Fibroblast of skin of scalp (primary cell): Measurements from ENCODE around the gene CCL2.
A peak's percentile ranks its signal among the peaks of the same experiment; 100 is the strongest.

Experiments used
- DNase-seq: peaks from one replicate; pipeline ENCODE4 v3.0.0-alpha.2; 2013

Gene CCL2

DNA sequence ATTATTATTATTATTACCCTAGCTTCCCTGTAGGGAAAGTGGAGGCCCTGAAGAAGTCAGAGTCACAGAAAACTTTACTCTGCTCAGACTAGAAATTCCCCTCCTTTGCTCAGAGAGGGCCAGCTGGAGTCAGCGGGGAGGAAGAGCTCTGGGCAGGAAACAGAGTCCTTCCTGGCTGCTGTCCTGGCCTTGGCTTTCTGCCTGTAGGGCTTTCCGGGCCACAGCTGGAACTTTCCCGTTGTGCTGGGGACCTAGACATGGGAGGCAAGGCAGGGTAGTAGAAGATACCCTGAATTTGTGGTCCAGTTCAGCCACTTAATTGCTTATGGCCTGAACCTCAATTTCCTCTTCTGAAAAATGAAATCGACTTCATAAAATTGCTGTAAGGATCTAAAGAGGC, 14.0 kb upstream of the CCL2 start:
- no peak for DNase-seq

DNA sequence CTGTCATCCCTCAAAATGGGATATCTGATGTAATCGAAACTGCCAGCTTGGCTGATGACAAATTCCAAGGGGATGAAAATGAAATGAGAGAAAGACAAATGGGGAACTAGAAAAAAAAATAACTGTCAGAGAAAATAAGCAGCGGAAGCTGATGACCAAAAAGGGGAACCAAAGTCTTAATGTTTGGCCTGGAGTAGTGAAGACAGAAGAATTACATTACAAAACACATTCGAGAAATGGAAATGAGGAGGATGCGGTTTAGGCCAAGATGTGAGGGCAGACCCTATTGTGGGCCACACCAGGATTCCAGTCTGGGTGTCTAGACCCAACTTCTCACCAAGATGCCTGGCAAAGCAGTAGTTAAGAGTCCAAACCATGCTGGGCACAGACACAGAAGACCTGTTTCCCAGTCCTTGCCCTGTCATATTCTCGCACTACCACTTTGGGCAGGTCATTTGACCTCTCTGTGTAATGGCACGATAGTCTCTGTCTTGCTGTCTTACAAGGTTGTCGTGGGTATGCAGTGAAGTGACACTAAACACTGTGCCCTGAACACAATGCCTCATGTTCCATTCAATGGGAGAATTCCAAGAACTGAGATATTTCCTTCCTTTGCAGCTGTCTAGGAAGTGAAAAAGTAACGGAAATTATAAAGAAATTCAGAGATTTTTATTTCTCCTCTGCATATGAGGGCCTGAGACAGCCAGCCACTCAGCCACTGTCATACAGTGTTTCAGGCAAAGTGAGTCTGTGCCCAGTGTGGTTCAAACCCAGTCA, 12.3 kb upstream of the CCL2 start:
- DNase-seq: peak; percentile 41

DNA sequence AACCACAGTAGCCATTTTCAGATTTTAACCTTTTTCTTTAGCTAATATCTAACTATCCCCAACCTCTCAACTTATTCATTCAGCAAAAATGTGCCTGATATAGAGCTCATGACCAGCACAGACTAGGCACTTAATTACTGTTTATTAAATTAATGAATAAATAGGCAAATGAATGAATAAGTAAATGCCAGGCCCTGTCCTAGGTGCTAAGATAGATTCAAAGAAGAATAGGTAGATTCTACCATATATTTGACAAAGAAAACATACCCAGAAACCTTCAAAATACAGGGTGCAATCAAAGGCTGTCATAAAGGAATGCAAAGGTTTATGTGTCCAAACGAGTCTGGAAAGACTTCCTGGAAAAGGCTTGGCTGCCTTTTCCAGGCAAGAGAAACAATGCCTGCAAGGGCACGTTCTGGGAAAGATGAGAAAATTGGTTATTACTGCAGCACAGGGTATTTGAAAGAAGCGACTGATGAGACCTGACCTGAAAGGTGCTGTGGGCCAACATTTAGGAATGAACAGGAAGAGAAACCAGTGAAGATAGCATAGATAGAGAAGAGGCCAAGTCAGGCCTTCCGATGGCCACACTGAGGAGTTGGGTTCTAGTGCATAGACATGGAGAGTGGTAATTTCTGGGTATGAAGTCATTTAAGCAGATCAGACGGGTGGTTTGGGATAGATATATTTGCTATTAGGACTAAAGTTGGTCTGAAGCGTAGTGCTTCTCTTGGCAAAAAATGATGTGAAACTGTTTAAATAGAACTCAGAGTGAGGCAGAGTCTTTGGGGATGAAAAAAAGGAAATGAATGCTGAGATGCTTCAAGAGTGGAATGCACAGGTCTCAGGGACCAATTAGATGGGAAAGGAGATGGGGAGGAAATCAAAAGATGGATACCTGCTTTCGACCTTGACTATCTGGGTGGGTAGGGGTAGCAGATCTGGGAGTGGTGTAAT, 11.4 kb upstream of the CCL2 start:
- DNase-seq: no peak

DNA sequence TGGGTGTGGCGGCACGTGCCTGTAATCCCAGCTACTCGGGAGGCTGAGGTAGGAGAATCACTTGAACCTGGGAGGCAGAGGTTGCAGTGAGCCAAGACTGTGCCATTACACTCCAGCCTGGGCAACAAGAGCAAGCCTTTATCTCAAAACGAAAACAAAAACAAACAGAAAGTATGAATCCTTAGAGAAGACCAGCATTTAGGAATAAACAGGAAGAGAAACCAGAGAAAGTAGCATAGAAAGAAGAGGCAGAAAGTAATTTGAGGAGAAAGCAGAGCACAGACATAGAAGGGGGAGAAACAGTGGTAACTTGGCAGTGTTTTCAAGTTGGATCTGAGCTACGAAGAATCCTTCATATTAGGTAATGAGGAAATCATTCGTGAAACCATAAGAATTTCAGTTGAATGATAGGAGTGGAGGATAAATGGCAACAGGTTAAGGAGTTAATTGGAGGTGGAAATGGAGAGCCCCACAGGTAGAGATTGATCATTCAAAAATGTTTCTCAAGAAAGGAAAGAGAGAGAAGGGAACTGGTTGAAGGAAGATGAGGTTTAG, 9.7 kb upstream of the CCL2 start:
- no peak for DNase-seq

DNA sequence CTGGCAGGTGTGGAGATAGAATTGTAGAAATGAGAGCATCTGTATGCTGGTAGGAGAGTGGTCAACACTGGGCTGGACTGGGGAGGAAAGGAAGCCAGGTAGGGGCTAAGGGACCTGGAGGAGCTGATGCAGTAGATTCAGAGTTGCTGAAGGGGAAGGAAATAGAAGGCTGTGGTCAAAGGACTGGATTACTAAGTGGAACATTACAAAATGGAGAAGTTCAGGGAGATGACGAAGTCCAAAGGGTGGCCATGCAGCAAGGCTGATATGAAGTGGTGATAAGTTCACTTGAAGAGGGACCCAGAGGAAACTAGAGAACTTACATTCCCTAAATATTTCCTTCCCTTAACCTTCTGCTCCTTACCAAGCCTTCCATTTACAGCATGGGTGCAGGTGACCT, 8.6 kb upstream of the CCL2 start:
- DNase-seq: no peak

DNA sequence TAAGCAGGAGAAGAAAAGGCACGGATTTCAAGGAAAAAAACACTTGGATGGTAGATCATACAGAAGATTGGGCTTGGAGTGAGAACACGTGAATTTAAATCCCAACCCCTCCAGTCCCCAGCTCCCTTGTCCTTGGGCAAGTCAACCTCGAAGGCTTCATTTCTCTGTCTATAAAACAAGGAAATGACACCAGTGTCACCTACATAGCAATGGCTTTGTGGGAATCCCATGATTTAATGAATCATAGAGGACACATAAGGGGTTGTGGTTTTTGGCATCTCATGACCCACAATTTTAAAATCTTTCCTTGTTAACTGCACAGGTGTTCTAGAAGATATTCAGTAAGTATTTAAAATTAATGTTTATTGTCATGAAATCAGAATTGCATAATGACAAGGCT, 8.2 kb upstream of the CCL2 start:
- no peak for DNase-seq

DNA sequence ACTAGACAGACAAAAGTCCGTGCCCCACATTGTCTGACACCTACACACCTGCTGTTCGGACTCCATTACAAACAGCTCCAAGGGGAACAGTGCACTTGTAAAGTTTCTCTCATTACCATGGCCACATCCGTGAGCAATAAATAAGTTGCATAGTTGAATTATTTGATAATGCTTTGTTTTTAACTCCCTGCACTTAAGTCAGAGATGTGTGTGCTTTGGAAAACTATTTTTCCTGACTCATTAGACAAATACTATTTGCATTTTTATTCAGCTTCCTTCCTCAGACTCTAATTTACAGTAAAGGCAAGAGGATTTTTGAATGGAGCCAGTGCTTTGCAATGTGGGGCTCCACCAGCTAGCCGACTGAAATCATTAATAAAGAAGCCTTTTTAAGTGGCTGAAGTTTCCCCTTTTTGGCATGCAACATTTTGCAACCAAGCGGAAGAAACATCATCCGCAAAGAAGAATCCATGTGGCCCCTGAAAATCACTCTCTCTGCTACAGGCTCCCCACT, 6.5 kb upstream of the CCL2 start:
- DNase-seq: peak; percentile 84

DNA sequence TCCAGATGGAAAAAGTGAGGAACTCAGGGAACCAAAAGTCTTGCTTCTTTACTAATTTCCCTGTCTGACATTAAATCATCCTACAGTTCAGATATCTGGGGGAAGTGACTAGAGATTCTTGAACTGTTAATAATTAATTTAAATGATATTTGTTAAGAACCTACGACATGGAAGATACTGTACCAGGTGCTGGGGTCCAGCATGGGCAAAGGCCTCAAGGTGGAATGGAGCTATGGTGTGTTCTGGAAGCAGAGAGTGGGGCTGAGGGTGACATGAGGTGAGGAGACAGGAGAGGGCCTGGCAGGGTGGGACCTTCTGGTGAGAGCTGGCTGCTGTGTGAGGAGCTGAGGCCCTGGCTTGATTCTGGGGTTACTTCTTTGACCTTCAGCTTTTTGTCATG, 6.0 kb upstream of the CCL2 start:
- no peak for DNase-seq

DNA sequence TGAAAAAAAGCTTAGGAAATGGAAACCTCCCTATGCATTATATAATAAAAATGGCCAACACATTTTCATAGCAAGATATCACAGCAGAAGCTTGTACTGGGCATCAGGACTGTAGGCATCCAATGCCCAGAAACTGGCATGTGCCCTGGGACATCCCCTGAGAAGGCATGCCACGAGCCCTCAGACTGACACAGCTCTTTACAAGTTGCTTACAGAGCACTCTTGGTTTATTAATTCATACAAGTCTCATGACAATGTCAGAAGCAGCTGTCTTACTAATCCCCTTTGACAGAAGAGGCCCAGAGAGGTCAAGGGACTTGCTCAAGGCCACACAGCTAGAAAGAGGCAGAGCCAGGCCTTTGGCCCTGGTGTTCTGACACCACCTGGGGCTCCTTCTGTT, 5.6 kb upstream of the CCL2 start:
- no peak for DNase-seq

DNA sequence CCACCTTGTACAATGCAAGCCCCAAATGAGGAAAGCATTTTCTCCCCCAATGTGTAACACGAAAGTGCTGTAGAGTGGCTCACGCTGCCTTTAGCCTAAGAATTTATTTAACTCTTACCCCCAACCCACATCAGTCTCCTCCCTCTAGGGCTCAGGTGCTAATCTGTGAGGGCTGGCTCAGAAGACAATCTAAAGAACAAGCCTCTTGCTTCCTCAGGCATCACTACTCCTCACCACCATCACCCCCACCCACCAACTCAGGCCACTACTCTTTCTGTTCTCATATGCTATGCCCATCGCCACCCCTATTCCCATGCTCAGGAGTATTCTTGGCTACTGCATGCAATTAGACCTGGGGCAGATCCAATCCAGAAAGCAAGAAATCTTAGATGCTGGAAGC, 3.9 kb upstream of the CCL2 start:
- no peak for DNase-seq

DNA sequence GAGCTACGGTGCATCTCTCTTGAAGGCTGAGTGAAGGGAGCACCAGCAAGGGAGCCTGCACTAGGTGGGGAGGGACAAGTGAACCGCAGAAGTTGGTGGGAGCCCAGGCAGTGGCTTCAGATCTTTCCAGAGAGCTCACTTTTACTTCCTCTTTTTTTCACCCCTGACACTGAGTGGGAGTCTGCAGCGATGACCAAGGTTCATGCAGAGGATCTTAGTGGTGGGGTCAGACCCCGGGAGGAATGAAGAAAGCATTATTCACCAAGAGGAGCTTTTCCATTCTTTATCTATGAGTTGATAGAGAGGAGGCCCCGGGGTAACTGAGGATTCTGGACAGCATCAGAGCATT, 3.0 kb upstream of the CCL2 start:
- no peak for DNase-seq

DNA sequence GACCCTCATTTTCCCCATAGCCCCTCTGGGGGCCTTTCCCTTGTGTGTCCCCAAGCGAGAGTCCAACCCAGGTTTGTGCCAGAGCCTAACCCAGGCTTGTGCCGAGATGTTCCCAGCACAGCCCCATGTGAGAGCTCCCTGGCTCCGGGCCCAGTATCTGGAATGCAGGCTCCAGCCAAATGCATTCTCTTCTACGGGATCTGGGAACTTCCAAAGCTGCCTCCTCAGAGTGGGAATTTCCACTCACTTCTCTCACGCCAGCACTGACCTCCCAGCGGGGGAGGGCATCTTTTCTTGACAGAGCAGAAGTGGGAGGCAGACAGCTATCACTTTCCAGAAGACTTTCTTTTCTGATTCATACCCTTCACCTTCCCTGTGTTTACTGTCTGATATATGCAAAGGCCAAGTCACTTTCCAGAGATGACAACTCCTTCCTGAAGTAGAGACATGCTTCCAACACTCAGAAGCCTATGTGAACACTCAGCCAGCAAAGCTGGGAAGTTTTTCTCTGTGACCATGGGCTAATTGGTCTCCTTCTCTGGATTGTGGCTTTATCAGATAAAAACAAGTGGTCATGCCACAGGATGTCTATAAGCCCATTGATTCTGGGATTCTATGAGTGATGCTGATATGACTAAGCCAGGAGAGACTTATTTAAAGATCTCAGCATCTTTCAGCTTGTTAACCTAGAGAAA, 2.5 kb upstream of the CCL2 start:
- peak; percentile 96 for DNase-seq

DNA sequence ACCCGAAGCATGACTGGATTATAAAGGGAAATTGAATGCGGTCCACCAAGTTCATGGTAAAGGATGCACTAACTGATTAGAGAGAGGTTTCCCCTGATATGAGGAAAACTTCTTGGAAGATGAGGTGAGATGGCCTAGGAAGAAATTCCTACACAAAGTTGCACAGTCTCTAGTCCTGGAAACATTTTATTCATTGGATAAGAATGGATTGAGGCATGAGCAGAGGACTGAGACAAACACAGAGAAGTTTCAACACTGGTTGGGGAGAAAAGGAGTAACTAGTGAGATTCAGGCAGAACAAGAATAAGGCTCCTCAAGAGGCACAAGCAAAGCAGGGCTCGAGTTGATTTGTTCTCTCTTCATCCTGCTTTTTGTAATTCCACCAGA, 2.0 kb upstream of the CCL2 start:
- DNase-seq: no peak

DNA sequence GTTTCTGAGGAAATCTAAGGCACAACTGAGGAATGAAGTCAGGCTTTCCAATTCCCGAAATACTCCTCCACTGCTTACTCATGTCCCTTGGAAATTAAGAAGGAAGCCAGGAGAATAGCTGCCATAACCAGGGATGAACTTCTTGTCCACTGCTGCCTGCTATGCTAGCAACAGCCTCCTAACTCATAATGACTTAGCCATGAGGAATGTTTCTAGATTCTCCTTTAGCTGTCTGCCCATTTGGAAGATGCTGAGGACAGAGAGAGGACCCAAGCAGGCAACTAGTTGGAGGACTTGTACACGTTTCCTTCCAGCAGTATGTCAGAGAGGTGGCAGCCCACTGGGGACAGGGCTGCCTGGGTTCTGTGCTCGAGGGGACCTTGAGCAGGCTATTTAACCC, 939 bp upstream of the CCL2 start:
- peak; percentile 91 for DNase-seq

DNA sequence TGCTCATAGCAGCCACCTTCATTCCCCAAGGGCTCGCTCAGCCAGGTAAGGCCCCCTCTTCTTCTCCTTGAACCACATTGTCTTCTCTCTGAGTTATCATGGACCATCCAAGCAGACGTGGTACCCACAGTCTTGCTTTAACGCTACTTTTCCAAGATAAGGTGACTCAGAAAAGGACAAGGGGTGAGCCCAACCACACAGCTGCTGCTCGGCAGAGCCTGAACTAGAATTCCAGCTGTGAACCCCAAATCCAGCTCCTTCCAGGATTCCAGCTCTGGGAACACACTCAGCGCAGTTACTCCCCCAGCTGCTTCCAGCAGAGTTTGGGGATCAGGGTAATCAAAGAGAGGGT, 272 bp downstream of the CCL2 start:
- DNase-seq: no peak

DNA sequence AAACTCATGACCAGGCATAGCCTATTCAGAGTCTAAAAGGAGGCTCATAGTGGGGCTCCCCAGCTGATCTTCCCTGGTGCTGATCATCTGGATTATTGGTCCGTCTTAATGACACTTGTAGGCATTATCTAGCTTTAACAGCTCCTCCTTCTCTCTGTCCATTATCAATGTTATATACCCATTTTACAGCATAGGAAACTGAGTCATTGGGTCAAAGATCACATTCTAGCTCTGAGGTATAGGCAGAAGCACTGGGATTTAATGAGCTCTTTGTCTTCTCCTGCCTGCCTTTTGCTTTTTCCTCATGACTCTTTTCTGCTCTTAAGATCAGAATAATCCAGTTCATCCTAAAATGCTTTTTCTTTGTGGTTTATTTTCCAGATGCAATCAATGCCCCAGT, 756 bp downstream of the CCL2 start:
- no peak for DNase-seq

DNA sequence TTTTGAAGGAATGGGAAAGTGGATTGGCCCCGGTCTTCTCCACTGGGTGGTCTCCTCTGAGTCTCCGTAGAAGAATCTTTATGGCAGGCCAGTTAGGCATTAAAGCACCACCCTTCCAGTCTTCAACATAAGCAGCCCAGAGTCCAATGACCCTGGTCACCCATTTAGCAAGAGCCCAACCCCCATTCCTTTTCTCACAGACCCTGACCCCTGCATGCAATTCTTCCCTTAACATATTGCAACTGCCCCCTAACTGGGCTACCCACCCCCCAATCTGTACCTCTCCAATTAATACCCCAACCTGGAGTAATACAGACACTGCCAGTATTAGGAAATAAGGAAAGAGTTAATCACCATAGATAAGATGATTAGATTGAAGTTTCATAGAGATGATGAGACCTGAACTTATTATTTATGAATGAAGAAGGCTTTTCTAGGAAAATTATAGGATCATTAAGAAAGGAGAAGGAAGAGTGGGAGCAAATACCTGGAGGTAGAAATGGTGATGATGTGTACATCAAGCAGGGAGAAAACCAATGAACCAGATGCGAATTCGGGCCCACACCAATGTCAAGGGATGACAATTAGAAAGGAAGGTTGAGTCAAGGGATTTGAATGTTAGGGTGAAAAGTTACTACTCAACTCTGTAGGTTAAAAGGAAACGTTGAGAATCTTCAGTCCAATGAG, 2.4 kb downstream of the CCL2 start:
- DNase-seq: no peak

DNA sequence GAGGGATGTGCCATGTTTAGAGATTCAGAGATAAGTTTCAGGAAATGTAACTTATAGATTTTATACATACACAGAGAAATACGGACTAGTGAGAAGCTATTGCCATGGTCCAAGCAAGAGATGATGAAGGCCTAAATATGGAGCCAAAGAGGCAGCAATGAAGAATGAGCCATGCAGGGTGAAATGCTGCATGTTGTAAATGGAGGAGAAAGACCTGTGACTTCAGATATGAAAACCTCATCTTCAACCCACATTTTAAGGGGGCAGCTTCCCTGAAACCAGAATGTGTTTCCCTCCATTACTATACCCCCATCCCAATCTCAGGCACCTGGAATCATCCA, 2.9 kb downstream of the CCL2 start:
- no peak for DNase-seq

DNA sequence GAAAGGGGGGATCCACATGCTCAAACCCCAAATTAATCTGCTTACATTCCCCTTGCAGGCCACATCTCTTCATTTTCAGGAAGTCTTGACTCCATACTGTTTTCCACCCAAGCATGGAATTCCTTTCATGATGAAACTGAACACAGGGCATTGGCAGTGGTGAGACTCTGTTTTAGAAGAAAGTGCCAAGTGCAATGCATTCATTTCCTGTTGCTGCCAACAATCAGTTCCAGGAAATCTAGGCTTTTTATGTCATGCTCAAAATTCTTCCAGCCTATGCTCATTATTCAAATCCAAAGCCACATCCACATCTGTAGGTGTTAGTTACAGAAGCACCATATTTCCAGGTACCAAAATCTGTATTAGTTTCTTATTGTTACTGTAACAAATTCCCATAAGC, 4.1 kb downstream of the CCL2 start:
- DNase-seq: peak; percentile 42

DNA sequence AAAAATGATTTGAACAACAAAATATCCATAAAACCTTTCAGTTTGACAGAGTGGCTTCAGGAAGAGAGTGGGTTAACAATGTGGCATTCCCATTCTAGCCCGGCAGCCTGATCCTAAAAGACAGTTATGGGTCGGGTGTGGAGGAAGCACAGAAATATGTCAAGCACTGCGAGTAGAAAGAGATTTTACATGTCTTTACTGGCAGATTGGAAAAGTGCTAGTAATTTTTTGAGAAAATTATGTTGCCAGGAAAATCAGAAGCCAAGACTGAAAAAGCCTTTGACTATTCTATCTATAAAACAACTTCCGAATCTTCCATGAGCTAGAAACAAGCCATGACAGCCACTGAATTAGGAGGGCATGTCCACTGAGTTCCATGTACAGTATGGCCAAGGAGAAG, 5.8 kb downstream of the CCL2 start:
- no peak for DNase-seq

DNA sequence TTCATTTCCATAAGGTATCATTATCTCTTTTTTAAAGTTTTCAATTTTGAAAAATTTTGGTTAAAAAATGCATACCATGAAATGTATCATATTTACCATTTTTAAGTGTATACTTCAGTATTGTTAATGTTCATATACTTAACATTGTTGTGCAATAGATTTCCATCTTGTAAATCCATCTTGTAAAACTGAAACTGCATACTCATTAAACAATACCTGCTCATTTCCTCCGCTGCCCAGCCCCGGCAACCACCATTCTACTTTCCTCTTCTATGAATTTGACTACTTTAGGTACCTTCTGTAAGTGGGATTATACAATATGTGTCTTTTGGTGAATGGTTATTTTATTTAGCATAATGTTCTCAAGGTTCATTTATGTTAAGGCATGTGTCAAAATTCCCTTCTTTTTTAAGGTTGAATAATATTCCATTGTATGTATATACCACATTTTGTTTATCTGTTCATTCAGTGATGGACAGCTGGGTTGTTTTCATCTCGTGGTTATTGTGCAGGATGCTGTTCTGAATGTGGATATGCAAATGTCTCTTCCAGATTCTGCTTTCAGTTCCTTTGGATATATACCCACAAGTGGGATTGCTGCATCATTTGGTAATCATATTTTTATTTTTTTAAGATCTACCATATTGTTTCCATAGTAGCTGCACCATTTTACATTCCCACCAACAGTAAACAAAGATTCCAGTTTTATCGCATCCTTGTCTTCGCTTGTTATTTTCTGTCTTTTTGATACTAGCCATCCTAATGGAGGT, 6.7 kb downstream of the CCL2 start:
- DNase-seq: no peak

DNA sequence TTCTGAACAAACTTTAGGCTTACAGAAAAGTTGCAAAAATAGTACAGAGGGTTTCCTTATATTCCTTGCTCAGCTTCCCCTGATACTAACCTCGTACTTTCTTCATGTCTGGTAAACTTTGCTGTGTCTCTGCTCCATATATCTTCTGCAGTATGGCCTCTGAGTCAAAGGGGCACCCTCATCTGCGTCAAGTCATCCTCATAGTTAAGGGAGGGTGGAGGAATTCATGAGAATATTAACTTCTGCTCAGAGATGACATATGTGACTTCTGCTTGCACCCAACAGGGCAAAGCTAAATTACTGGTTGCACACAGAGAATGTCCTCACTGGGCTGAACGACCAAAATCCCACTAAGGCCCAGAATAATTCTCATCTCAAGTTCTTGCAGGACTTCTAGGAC, 10.6 kb downstream of the CCL2 start:
- no peak for DNase-seq
